GM18508 (cell line): Measurements from ENCODE around the gene FAM216A.

Experiments
- ATAC-seq: cut with Tn5 transposase; IDR thresholded peaks from one replicate; pipeline ENCODE4 v1.9.1; 2021; ENCODE audit warnings: moderate number of reproducible peaks; ENCODE audit not compliant: insufficient read depth, unreplicated experiment

Gene FAM216A

GRCh38 chr12:110537605-110538409 is 69.2 kb downstream of the FAM216A start:
- no peak for ATAC-seq

GRCh38 chr12:110538869-110539622 is 70.4 kb downstream of the FAM216A start:
- no peak for ATAC-seq
